ENCODE results near the gene LNX2.

The LNX2 gene

DNA sequence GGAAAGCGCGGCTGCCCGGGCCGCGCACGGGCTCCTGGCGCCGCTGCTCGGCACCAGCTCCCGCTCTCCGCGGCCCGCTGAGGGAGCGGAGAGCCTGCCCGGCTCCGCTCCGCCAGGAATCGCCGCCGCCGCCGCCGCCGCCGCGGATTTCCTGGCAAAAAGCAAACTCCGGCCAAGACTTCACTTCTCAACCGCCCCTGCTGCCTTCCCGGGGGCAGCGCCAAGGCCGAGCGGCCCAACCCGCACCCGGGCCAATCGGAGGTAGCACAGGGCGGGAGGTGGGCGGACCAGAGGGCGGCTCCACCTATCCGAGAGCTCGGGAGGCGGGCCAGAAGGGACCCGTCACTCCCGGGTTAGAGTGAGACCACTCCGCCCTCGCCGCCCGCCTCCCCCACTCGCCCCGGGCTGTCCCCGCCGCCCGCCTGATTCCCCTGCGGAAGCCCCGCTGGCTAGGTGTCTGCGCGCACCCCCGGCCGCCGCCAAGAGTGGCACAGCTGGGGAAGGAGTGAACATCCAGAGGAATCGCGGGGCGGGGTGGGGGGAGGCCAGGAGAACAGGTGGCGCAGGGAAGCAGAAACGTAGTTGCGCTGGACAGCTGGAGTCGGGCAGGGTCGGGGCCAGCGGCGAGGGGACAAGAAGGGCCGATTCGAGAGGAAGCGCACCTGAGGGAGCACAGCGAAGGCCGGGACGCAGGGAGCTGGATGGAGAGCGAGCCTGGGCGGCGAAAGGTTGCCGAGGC, at the start of gene LNX2:
TSS of gene LNX2 (minus strand) at position 153 of the 739 bp plus-strand sequence. CDS start 38,826 bp downstream, outside the sequence.
- DNase-seq, result peak; percentile 92

- no peak for DNase-seq
These were observed 47.6 kb upstream of the LNX2 start for GRCh38 chr13:27667946-27668345.

DNA sequence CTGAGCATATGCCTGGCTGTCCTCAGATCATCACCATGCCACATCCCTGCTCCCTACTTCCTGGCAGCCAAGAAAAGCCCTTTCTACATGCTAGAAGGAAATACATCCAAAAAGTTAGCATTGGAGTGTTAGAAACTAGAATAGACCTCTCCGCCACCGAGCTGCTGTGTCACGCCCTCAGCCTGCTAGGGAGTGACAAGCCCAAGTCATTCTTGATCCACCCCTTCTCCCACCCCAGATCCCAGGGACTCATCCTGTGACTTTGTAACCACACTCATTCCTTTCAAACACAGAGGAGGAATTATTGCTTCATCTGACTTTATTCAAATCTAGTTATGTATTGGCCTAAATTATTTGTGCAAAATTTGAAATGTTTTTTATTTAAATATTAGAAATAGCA, 46.6 kb upstream of the LNX2 start:
- DNase-seq, result no peak

GRCh38 chr13:27665761-27666160, 45.4 kb upstream of the LNX2 start:
- DNase-seq, result no peak

DNA sequence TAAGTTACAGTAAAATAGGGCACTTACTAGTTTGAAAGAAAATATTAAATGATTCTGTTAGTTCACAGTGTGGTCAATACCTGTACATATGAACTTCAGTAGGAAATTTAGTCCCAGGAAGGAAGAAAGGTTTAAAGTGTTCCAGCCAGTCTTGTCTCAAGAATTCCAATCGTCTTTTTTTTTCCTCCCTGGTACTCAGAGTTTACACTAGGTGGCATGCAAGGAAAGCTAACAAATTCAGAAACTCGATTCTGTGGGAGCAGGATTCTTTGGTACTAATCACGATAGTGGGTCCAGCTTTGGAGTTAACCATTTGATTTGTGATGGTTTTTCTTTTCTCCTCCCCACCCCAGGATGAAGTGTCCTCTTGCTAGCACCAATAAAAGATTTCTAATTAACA, 45.0 kb upstream of the LNX2 start:
- DNase-seq, result no peak

- DNase-seq, result no peak
These were observed 43.6 kb upstream of the LNX2 start for GRCh38 chr13:27663947-27664346.

GRCh38 chr13:27662738-27663470, 42.6 kb upstream of the LNX2 start:
- DNase-seq, result no peak

GRCh38 chr13:27661017-27661416, 40.7 kb upstream of the LNX2 start:
- no peak for DNase-seq

GRCh38 chr13:27660511-27660910, 40.2 kb upstream of the LNX2 start:
- no peak for DNase-seq

DNA sequence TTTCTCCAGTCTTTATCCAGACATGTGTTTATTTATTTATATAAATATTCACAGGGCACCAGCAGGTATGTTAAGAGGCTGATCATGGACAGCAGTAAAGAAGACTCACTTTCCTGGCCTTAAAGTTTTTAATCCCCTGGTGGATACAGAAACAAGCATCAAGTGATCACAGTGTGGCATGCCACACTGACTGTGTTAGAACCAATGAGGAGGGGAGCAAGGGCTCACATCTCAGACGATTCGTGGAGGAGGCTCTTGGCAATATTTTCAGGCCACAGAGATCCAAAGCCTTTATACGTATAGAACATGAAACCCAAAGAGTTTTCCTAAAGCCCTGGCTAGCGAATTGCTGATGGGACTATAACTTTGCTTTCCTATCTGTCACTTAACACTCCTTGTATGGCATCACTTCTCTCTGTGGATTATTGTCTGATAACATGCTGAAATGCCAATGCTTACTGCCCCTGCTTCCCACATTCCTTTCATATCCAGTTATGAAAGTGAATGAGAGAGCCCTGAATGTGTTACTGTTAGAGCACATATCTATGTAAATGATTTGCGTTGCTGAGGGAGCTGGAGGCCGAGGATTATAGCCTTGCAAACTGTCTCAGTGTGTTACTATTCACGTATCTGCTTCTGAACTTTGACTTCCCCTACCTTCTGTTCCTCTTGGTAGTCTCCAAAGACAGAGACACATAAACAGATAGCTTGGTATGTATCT, 39.0 kb upstream of the LNX2 start:
- no peak for DNase-seq

GRCh38 chr13:27658546-27658945, 38.2 kb upstream of the LNX2 start:
- DNase-seq, result no peak

DNA sequence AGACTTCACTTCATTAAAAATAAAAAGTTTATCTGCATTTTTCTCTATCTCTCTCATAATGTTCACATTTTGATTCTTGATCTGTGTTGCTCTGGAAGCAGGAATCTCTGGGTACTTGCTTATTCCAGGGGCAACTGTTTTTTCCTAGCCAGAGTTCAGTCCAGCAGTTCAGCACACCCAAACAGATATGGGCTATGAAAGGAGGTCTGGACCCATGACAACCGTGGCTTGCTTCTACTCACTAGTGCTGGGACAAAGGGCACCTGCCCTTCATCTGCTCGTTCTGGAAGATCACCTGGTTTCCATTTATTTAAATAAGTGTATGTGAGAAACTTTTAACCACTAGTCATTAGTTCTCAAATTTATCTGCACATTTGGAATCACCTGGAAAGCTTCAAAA, 37.4 kb upstream of the LNX2 start:
- DNase-seq, result no peak

DNA sequence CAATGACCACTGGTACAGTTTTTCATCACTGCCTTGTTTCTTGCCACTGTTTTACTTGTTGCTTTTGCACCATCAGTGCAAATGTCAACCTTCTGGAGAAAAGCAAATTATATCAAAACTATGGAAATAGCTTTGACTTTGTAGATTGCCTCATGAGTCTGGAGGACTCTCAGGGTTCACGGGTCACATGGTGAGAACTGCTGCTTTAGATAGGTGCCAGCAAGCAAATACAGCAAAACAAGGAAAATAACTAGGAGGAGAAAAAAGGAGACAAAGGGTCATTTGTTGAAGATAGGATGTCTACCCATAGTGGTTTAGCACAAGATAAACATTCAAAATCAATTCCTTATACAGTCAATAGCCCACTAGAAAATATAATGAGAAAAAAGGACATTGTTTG, 34.5 kb upstream of the LNX2 start:
- DNase-seq, result no peak

GRCh38 chr13:27654059-27654458, 33.7 kb upstream of the LNX2 start:
- no peak for DNase-seq

- DNase-seq, result no peak
These were observed 30.0 kb upstream of the LNX2 start for GRCh38 chr13:27650312-27650711.

GRCh38 chr13:27644302-27644701, 24.0 kb upstream of the LNX2 start:
- DNase-seq, result no peak

GRCh38 chr13:27643334-27644132, 23.2 kb upstream of the LNX2 start:
- DNase-seq, result no peak

DNA sequence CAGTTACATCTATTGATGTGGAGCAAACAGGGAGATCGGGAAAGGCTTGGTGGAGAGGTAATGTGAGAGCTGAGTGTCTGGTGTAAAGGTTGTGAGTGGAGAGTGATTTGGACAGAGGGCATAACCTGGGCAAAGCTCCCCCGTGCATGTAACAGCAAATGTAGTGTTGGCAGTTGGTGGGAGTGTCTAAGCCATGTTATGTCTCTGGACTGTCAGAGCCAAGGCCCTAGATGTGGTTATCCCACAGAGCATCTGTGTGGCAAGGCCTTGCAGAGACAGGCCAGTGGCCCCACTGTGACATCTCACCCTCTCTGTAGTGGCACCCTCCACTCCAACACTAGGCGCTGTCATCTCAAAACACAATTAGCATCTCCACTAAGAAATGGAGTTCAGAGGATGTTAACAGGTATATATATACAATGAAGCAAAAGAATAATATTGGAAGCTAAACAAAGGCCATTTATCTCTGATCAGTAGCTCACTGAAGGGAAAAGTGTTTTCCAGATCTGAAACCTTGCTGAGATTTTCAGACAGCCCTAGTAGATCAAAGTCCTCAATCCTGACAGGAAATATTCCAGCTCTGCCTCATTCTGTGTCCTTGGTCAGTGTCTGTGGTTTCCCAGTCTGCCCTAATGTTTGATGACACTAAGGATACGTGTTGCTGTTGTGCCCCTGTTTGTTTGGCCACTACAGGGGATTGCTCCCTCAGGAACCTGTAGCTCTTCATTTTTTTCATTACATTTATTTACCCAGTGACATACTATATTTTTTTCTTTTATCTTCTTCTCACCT, 21.6 kb upstream of the LNX2 start:
- DNase-seq, result no peak

DNA sequence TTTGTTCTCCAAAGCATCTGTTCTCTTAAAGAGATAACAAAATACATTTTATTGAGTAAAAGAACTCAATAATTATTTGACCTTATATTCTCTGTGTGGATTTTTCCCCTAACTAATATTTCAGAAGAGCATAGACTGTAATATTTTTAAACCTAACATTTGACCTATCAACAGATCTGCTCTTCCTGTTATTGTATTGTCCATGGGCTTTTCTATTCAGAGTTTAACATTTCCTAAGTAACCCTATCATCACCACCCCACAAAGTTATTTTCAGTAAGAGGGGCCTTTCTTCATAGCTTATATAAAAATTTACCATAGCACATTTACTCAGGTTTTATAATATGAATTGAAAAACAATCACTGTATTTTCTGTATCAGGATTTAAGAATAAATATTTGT, 18.9 kb upstream of the LNX2 start:
- no peak for DNase-seq

- DNase-seq, result no peak
These were observed 18.2 kb upstream of the LNX2 start for GRCh38 chr13:27638521-27638920.

- DNase-seq, result no peak
These were observed 17.7 kb upstream of the LNX2 start for GRCh38 chr13:27638001-27638400.

DNA sequence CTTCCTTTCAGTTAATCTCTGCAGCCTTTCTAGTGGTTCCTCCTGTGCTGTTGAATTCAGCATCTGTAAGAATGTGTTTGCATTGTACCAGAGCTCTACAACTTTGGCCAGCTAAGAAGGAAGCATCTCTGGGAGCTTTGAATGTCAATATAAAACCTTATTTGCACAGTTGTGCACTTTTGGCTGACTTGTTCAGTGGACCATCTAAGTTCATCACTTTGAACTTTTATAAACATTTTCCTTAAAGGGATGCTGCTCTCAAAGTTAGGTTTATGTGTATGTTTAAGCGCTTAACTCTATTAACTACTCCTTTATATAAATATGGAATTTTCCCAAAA, 16.9 kb upstream of the LNX2 start:
- no peak for DNase-seq
